PFSK-1 (cell line): Measurements from ENCODE around the gene MFSD6.

Experiments
- POLR2AphosphoS5 ChIP-seq: IDR thresholded peaks from 2 replicates; pipeline ENCODE4 v1.6.1; 2012; ENCODE audit warnings: low read depth, mild to moderate bottlenecking, control low read depth, low read length, moderate library complexity
- REST ChIP-seq, 2 experiments: IDR thresholded peaks; 2 replicates each; pipeline versions ENCODE4 v1.6.1 to v1.8.0; 2011 to 2012; ENCODE audit warnings: low read depth in 2 of 2, low read length in 2 of 2, control low read depth in 1 of 2, inconsistent platforms in 1 of 2, mild to moderate bottlenecking in 1 of 2, moderate library complexity in 1 of 2; ENCODE audit not compliant: insufficient read depth in 1 of 2
- SIN3A ChIP-seq: IDR thresholded peaks from 2 replicates; pipeline ENCODE4 v1.6.1; 2012; ENCODE audit warnings: mild to moderate bottlenecking, low read length, moderate library complexity, borderline replicate concordance; ENCODE audit not compliant: insufficient read depth
- TAF1 ChIP-seq: IDR thresholded peaks from 2 replicates; pipeline ENCODE4 v1.6.1; 2012; ENCODE audit warnings: low read length, control low read depth, borderline replicate concordance; ENCODE audit not compliant: insufficient read depth

- TF ChIP-seq POLR2AphosphoS5 (no peak), SIN3A (no peak), REST (IDR thresholded peaks at IDR 0.05; ENCODE audit: insufficient read depth in 1 of 2, low read depth in 2 of 2, low read length in 2 of 2) (no peak), TAF1 (no peak)
Measured at GRCh38 chr2:190507135-190507534, 99.0 kb downstream of the MFSD6 start.
